Measurements from ENCODE around the gene CYP4F11.
"Not testable (repeated sequence)": the region's sequence is repeated elsewhere in the genome, so short reads cannot be mapped to it uniquely, and the experiment has no call there.

Gene CYP4F11

DNA sequence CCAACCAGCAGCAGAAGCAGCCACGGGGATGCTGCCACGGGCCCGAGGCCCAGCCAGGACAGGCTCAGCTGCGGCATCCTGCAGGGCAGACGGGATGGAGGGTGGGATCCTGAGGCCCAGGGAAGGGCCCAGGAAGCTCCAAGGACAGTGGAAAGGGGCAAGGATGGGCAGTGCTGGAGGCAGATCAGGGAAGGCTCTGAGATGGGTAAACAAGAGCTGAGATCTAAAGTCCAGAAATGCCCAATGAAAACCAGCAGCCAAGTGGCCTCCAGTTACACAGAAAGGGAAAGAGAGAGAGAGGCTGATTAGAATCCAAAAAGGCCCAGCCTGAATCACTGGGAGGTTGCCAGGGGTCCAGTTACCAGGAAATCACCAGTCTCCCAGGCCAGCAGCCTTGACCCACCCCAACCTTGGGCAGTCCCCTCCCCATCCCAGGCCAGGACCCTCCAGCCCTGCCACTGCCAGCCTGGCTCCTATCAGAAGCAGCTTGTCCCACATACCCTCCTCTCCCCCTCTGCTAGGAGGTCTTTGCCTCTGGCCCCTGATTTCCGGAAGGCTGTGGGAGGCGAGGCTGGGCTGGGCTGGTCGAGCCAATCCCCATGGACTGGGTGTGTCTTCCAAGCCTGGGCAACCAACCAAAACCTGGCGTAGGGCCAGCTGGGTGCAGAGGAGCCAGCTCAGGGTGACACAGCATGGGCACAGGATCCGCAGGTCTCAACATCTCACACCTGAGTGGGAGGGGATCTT is at the start of gene CYP4F11:
TSS of gene CYP4F11 (minus strand) at position 198 of the 747 bp plus-strand sequence. CDS start at position 77, 121 bp downstream.
- no peak for DNase-seq

GRCh38 chr19:15979293-15979692 is 45.0 kb upstream of the CYP4F11 start:
- DNase-seq, result no peak

DNA sequence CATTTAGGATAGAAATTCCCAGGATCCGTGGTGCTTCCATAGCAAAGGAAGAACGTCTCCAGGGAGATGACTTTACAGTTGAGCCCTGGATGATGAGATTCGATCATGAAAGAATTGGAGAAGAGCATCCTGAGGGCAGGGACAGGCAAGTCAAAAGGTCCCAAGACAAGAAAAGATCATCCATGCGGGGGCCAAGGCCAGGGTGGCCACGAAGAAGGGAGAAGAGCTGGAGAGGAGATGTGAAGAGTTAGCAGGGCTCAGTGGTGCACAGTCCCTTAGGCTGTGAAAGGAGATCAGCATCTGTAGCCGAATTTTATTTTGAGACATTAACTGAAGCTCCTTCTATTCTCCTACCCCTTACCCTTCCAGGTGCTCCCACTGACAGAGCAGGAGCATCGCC is 43.4 kb upstream of the CYP4F11 start:
- no peak for DNase-seq

- no peak for DNase-seq
These were observed 42.7 kb upstream of the CYP4F11 start for GRCh38 chr19:15976836-15977689.

DNA sequence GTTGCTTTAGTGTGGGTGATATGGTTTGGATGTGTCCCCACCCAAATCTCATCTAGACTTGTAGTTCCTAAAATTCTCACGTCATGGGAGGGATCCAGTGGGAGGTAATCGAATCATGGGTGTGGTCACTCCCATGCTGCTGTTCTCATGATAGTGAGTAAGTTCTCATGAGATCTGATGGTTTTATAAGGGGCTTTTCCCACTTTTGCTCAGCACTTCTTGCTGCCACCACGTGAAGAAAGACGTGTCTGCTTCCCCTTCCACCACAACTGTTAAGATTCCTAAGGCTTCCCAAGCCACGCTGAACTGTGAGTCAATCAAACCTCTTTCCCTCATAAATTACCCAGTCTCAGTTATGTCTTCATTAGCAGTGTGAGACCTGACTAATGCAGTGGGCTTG is 40.5 kb upstream of the CYP4F11 start:
- DNase-seq, result no peak

GRCh38 chr19:15972043-15972442 is 37.7 kb upstream of the CYP4F11 start:
- not testable (repeated sequence) for DNase-seq

GRCh38 chr19:15971224-15971780 is 37.0 kb upstream of the CYP4F11 start:
- no peak for DNase-seq

- no peak for DNase-seq
These were observed 29.9 kb upstream of the CYP4F11 start for GRCh38 chr19:15964231-15964630.

DNA sequence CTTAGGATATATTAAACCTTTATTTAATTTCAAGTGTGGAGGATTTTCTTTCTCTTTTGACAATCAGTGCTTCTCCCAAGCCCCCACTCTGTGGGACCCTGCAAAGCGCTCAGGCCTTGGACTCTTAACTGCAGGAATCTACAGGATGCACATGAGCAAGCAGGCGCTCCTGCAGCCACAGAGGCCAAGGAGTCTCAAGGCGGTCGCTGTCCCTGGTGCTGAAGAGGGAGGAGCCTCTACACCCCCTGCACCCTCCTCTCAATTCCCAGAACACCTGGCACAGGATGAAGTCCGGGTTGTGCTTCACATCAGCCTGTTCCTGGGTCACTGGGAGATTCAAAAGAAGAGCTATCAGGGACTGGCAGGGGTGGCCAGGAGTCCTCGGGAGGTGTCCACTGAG is 28.0 kb upstream of the CYP4F11 start:
- no peak for DNase-seq

GRCh38 chr19:15954820-15955219 is 20.5 kb upstream of the CYP4F11 start:
- no peak for DNase-seq

GRCh38 chr19:15948223-15949058 is 14.1 kb upstream of the CYP4F11 start, which contains the start of gene OR10H4:
Gene OR10H4, plus strand, starts transcription at chr19:15949008. Its CDS starts 0 bp downstream, at chr19:15949008.
- DNase-seq, result no peak

DNA sequence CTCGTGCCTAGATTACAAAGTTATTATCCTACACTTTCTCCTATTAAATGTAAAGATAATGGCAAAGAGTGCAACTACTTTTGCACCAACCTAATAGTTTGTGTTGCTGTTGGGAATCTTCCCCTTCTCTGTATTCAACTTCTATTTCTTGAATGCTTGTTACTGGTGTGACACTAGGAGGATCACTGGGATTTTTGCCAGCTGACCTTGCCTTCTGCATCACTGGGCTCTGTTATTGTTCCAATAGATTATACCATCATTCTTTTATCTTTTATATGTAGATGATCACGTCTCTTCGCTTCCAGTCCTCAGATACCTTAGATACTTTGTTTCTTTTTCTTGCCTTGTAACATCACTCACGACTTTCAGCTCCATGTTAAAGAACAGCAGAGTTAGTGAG is 11.0 kb upstream of the CYP4F11 start:
- DNase-seq, result no peak

DNA sequence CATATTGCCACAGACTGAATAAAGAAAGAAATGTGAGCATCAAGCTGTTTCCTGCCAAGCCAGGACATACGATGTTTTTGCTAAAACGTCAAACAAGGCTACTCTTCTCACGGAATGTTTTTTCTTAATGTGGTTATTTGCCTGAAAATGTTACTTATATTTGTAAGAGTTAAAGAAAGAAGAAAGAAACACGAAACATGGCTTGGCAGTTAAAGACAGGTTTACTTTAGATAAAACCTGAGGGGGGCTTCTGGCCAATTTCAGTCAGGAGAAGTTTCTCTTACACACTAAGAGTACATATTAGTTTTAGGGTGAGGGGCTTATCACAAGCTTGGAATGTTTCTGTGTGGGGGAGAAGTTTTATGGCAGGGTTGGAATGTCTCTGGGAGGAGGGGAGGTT is 10.1 kb upstream of the CYP4F11 start:
- DNase-seq, result no peak

GRCh38 chr19:15937771-15938170 is 3.4 kb upstream of the CYP4F11 start:
- no peak for DNase-seq

DNA sequence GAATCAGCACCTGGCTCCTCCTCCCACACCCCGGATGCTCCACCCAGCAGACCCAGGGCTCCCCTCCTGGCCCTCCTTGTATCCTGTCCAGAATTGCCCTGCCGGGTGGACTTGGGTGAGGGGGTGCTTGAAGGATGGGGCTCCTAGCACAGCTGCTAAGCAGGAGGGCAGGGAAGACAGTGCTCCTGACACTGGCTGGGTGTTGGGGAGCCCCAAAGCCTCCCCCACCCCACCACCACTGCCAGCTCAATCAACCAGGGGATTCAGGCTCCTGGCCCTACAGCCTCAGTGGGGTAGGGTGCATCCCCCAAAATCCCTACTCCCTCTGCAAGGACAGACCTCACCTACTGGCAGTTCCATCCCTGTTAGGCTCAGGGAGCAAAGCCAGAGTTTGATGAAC is 2.6 kb upstream of the CYP4F11 start:
- DNase-seq, result no peak

DNA sequence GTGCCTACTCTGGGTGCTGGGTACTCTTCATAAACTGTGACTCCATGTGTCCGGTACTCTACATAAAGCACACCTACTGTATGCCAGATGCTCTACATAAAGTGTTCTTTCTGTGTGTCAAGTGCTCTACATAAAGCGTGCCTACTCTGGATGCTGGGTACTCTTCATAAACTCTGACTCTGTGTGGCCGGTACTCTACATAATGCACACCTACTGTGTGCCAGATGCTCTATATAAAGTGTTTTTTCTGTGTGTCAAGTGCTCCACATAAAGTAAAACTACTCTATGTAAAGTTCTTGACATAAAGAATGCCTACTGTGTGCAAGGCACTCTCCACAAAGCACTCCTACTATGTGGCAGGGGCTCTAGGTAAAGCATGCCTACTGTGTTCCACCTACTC is 1.8 kb upstream of the CYP4F11 start:
- DNase-seq, result no peak

GRCh38 chr19:15935167-15935702 is 906 bp upstream of the CYP4F11 start:
- no peak for DNase-seq

GRCh38 chr19:15933761-15934331 is 483 bp downstream of the CYP4F11 start:
- DNase-seq, result not testable (repeated sequence)

DNA sequence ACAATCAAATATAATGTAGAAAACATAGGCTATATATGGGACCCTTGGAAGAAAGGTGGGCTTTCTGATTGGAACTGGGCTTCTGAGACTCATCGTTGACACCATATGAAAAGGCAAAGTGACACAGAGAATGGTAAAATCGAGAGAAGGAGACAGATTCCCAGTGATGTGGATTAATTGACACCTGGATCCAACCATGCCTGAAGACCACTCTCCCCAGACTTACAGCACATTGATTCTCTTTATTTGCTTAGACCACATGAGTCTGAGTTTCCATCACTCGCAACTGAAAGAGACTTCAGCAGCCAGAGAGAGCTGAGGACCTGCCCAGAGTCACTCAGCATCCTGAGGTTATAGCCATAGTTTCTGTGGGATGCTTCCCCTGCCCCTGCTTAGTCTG is 6.0 kb downstream of the CYP4F11 start:
- no peak for DNase-seq

GRCh38 chr19:15926484-15926883 is 7.8 kb downstream of the CYP4F11 start:
- DNase-seq, result no peak

GRCh38 chr19:15923702-15924101 is 10.6 kb downstream of the CYP4F11 start:
- no peak for DNase-seq

- DNase-seq, result no peak
These were observed 12.3 kb downstream of the CYP4F11 start for GRCh38 chr19:15922021-15922420.

Data from stimulated activated CD4-positive, alpha-beta T cell treated with anti-CD3 and anti-CD28 coated beads, Interleukin-2, amount 100 ng/mL, for 48 hours (primary cell).